B cell (primary cell): ENCODE results near the gene OR4K2. TPM values are rescaled to one million over a fixed set of nuclear protein-coding genes. Genes with fewer than 3 reads are reported as not detected.

Source experiments
- ATAC-seq: fragments of 200-7000 bp; cut with Tn5 transposase; one replicate; pipeline ENCODE4 v1.10.0; 2021; ENCODE audit warnings: low read depth, mild to moderate bottlenecking, moderate number of reproducible peaks, moderate library complexity
- CTCF ChIA-PET: fragments of 350-600 bp; sonication (Branson Sonifier 250); formaldehyde crosslinking; loops from one replicate; lab custom pipeline; 2021; ENCODE audit warnings: antibody characterized with exemption, inconsistent platforms; lab: Charles Lee
- POLR2A ChIA-PET: fragments of 350-600 bp; sonication (Branson Sonifier 250); formaldehyde crosslinking; loops from one replicate; lab custom pipeline; 2021; ENCODE audit warnings: antibody characterized with exemption; lab: Charles Lee
- DNase-seq: peaks from one replicate; pipeline ENCODE4 v3.0.0; 2013
- H2AFZ ChIP-seq: 2 replicates; pipeline ENCODE4 v1.6.1; 2012; ENCODE audit warnings: mild to moderate bottlenecking, low read depth, low read length; ENCODE audit not compliant: insufficient read depth, poor library complexity, severe bottlenecking
- H3K27ac ChIP-seq, 2 donors: 1 replicate in 1 of 2; 2 replicates in 1 of 2; pipeline ENCODE4 v1.5.1; 2012 to 2013; ENCODE audit warnings: low read length in 2 of 2, mild to moderate bottlenecking in 2 of 2, moderate library complexity in 1 of 2
- H3K27me3 ChIP-seq, 4 experiments: fragments of 200-600 bp in 1 of 4; sonication (generic) in 1 of 4; replicated peaks in 1 of 4; 1 replicate in 2 of 4; 2 replicates in 2 of 4; pipeline versions ENCODE4 v1.6.1 to v1.7.0; 2013 to 2016; ENCODE audit warnings: low read length in 3 of 4, mild to moderate bottlenecking in 2 of 4, mixed read lengths in 1 of 4, moderate library complexity in 1 of 4; ENCODE audit not compliant: insufficient read depth in 4 of 4, control insufficient read depth in 3 of 4; ENCODE audit errors: control extremely low read depth in 1 of 4
- H3K36me3 ChIP-seq, 2 experiments: replicated peaks in 1 of 2; 1 replicate in 1 of 2; 2 replicates in 1 of 2; pipeline versions ENCODE4 v1.6.1 to v1.7.1; 2013; ENCODE audit warnings: low read length in 1 of 2; ENCODE audit not compliant: insufficient read depth in 2 of 2, control insufficient read depth in 1 of 2; ENCODE audit errors: control extremely low read depth in 1 of 2, extremely low read depth in 1 of 2
- H3K4me1 ChIP-seq, 2 donors: fragments of 200-600 bp in 1 of 2; sonication (generic) in 1 of 2; 1 replicate in 1 of 2; 2 replicates in 1 of 2; pipeline versions ENCODE4 v1.5.1 to v1.6.1; 2013 to 2017; ENCODE audit warnings: low read length in 2 of 2; ENCODE audit not compliant: control insufficient read depth in 2 of 2, insufficient read depth in 2 of 2
- H3K4me2 ChIP-seq: replicated peaks from 2 replicates; pipeline ENCODE3; 2012; ENCODE audit warnings: mild to moderate bottlenecking, low read depth, low read length; ENCODE audit not compliant: poor library complexity, severe bottlenecking
- H3K4me3 ChIP-seq, 5 experiments: fragments of 200-600 bp in 1 of 5; sonication (generic) in 1 of 5; 1 replicate in 3 of 5; 2 replicates in 2 of 5; pipeline versions ENCODE4 v1.5.1 to v1.7.0; 2011 to 2016; ENCODE audit warnings: low read length in 4 of 5, mild to moderate bottlenecking in 4 of 5, low read depth in 2 of 5, control low read depth in 1 of 5, moderate library complexity in 1 of 5; ENCODE audit not compliant: insufficient read depth in 1 of 5; ENCODE audit errors: control extremely low read depth in 1 of 5, extremely low read depth in 1 of 5
- H3K79me2 ChIP-seq: fragments of 200-600 bp; sonication (generic); one replicate; pipeline ENCODE4 v1.6.0; 2016; ENCODE audit warnings: low read length; ENCODE audit not compliant: control insufficient read depth, insufficient read depth
- H3K9ac ChIP-seq: fragments of 200-600 bp; sonication (generic); 2 replicates; pipeline ENCODE4 v1.6.1; 2017; ENCODE audit warnings: mild to moderate bottlenecking, low read length, moderate library complexity
- H3K9me3 ChIP-seq, 3 donors: one replicate each; pipeline versions ENCODE4 v1.6.1 to v1.7.1; 2013; ENCODE audit warnings: low read length in 2 of 3; ENCODE audit not compliant: control insufficient read depth in 2 of 3, insufficient read depth in 1 of 3; ENCODE audit errors: control extremely low read depth in 1 of 3
- H4K20me1 ChIP-seq: 2 replicates; pipeline ENCODE4 v1.6.0; 2012; ENCODE audit warnings: mild to moderate bottlenecking, low read length; ENCODE audit not compliant: insufficient read depth, control insufficient read depth, poor library complexity, severe bottlenecking
- H3K27ac Mint-ChIP-seq: one replicate; pipeline ENCODE4 v1.8.0; 2021; ENCODE audit warnings: mixed read lengths
- H3K27me3 Mint-ChIP-seq: one replicate; pipeline ENCODE4 v1.8.0; 2021; ENCODE audit warnings: mixed read lengths
- H3K4me1 Mint-ChIP-seq: one replicate; pipeline ENCODE4 v1.8.0; 2021; ENCODE audit warnings: mixed read lengths
- H3K4me3 Mint-ChIP-seq: one replicate; pipeline ENCODE4 v1.8.0; 2021; ENCODE audit warnings: mixed read lengths
- H3K9me3 Mint-ChIP-seq: one replicate; pipeline ENCODE4 v1.8.0; 2022; ENCODE audit warnings: mixed read lengths; ENCODE audit not compliant: insufficient read depth
- EZH2 ChIP-seq: IDR thresholded peaks from 2 replicates; pipeline ENCODE4 v1.6.1; 2012; ENCODE audit warnings: borderline replicate concordance, low read depth, mild to moderate bottlenecking, moderate library complexity, low read length; ENCODE audit not compliant: insufficient read depth, poor library complexity, severe bottlenecking
- WGBS: methylation state at CpG from one replicate; pipeline ENCODE4 v1.1.5; 2013; ENCODE audit warnings: missing lambda C conversion rate; ENCODE audit not compliant: insufficient coverage; 5-methylcytosine and 5-hydroxymethylcytosine counted together
- intact Hi-C: fragments of 100-400 bp; cut with micrococcal nuclease; formaldehyde crosslinking; loops from one replicate; pipeline ENCODE4 v1.10.0; 2022
- polyA plus RNA-seq: library from polyadenylated mRNA; depleted of rRNA; stranded (reverse); fragments of >200 nt; gene quantifications from 2 replicates; pipeline ENCODE4 v1.2.3, GENCODE V29; 2012
- total RNA-seq, 2 donors: library from RNA; stranded (reverse); fragments of 120-200 nt in 1 of 2; gene quantifications; 1 replicate in 1 of 2; 2 replicates in 1 of 2; pipeline versions ENCODE4 v1.2.3 to v1.2.4, GENCODE V29; 2013 to 2022
- TF ChIP-seq, protein P1 (sequence below): fragments of 200-600 bp; IDR thresholded peaks from one replicate; pipeline ENCODE4 v1.8.0; 2022; ENCODE audit warnings: antibody characterized with exemption, mild to moderate bottlenecking

OR4K2 gene
- total and polyA plus RNA-seq, 2 donors (not counting 1 experiment from before 2014, with no cell fraction given), result not detected

DNA sequence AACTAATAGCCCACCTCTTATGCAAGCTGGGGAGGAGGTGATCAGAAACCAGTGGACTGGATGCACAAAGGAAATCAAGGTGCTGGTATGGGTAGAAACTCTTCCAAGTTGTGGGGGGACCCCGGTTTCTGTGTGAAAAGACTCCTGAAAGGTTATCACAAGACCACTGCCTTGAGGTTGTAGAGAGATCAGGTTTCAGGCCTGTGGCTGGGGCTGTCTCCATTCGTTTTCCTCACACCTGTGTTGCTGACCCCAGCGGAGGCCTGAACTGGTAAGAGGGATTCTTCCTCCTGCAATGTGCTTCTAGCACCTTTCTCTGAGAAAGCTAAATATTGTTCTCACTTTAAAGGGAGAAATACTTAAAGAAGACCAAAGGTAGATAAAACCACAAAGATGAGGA, 36.2 kb downstream of the OR4K2 start:
- Histone ChIP-seq H4K20me1 (no peaks in the 10 kb centered on the region), H3K27me3 (no peaks in the 10 kb centered on the region), H3K9ac (no peak overlapping the region), H3K9me3 (peaks cover 0 to 3% (median 2%) of the 10 kb centered on the region in 3 donors), H3K79me2 (no peaks in the 10 kb centered on the region), H3K36me3 (no peaks in the 10 kb centered on the region), H3K4me1 (no peaks in the 10 kb centered on the region), H3K4me3 (no peak overlapping the region), H3K4me2 (no peak overlapping the region), H2AFZ (no peak overlapping the region), H3K27ac (no peak overlapping the region)
- H3K9me3 Mint-ChIP-seq, result no peaks in the 10 kb centered on the region
- ATAC-seq (no peak), DNase-seq (no peak)
- H3K4me3 Mint-ChIP-seq, result no peak overlapping the region
- no peak for TF ChIP-seq EZH2
- TF ChIP-seq, protein P1, sequence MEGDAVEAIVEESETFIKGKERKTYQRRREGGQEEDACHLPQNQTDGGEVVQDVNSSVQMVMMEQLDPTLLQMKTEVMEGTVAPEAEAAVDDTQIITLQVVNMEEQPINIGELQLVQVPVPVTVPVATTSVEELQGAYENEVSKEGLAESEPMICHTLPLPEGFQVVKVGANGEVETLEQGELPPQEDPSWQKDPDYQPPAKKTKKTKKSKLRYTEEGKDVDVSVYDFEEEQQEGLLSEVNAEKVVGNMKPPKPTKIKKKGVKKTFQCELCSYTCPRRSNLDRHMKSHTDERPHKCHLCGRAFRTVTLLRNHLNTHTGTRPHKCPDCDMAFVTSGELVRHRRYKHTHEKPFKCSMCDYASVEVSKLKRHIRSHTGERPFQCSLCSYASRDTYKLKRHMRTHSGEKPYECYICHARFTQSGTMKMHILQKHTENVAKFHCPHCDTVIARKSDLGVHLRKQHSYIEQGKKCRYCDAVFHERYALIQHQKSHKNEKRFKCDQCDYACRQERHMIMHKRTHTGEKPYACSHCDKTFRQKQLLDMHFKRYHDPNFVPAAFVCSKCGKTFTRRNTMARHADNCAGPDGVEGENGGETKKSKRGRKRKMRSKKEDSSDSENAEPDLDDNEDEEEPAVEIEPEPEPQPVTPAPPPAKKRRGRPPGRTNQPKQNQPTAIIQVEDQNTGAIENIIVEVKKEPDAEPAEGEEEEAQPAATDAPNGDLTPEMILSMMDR, result no peak
- ChIA-PET POLR2A (no interaction called here), CTCF (no interaction called here)
- intact Hi-C loops, result no loop called here
- WGBS, result 59% methylated on average over 2 of the region's 3 CpGs
- H3K4me1 Mint-ChIP-seq, result no peaks in the 10 kb centered on the region
- no peaks in the 10 kb centered on the region for H3K27me3 Mint-ChIP-seq
- no peak overlapping the region for H3K27ac Mint-ChIP-seq

DNA sequence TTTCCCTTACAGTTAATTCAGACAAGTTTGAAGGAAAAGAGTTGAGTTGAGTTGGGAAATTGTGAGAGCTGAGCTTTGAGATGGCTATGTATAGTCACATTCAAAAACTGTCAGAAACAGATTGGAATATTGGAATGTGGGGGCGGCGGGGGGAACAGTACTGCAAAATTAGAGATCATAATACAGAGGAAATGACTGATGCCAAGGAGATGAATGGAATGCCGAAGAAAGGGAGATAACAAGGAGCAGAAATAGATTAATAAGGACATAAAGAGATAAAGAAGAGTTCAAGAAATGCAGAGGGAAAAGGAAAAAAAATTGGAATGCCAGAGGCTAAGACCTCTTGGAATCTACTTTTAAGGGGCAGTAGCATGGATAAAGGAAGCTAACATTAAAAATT, 42.3 kb downstream of the OR4K2 start:
- Histone ChIP-seq H3K4me3 (no peak overlapping the region), H4K20me1 (no peaks in the 10 kb centered on the region), H3K4me2 (no peak overlapping the region), H3K27ac (no peak overlapping the region), H3K36me3 (no peaks in the 10 kb centered on the region), H2AFZ (no peak overlapping the region), H3K27me3 (no peaks in the 10 kb centered on the region), H3K9me3 (no peaks in the 10 kb centered on the region), H3K79me2 (no peaks in the 10 kb centered on the region), H3K9ac (no peak overlapping the region), H3K4me1 (no peaks in the 10 kb centered on the region)
- TF ChIP-seq, protein P1, result no peak
- no peak for TF ChIP-seq EZH2
- CTCF ChIA-PET, result no interaction called here
- POLR2A ChIA-PET, result no interaction called here
- no peaks in the 10 kb centered on the region for H3K27me3 Mint-ChIP-seq
- no peak for DNase-seq
- H3K4me3 Mint-ChIP-seq, result no peak overlapping the region
- no peaks in the 10 kb centered on the region for H3K4me1 Mint-ChIP-seq
- ATAC-seq, result no peak
- 76% methylated on average over 3 of the region's 3 CpGs for WGBS
- no peak overlapping the region for H3K27ac Mint-ChIP-seq
- intact Hi-C loops, result no loop called here
- H3K9me3 Mint-ChIP-seq, result no peaks in the 10 kb centered on the region
